Esophagus squamous epithelium (tissue), 4 donors: ENCODE results near the gene C19orf12.

Experiments used
- CTCF ChIP-seq, 6 experiments: fragments of 450-650 bp in 4 of 6; fragments of 200-600 bp in 2 of 6; sonication (generic) in 2 of 6; IDR thresholded peaks; one replicate each; pipeline ENCODE4 v1.5.1; 2016 to 2019; ENCODE audit warnings: antibody characterized with exemption in 6 of 6, mild to moderate bottlenecking in 4 of 6, moderate library complexity in 4 of 6
- POLR2A ChIP-seq, 4 donors: fragments of 450-650 bp; IDR thresholded peaks; one replicate each; pipeline ENCODE4 v1.6.1; 2017; ENCODE audit warnings: antibody characterized with exemption in 4 of 4, mild to moderate bottlenecking in 4 of 4, moderate library complexity in 3 of 4

- TF ChIP-seq CTCF (IDR thresholded peaks at IDR 0.05) (no peak), POLR2A (IDR thresholded peaks at IDR 0.05) (no peak)
Measured at GRCh38 chr19:29680447-29680846, 34.6 kb downstream of the C19orf12 start.
